ENCODE data around the gene PHLPP1. TPM values are rescaled to one million over a fixed set of nuclear protein-coding genes. Genes with fewer than 3 reads are reported as not detected.

The PHLPP1 gene
- total and polyA plus RNA-seq, 12 donors = 13.8 to 61.6 (median 37.8) TPM

GRCh38 chr18:62876111-62876510, 160.8 kb downstream of the PHLPP1 start:
- H3K36me3 ChIP-seq (replicated peaks in 1 of 2) = no peaks in the 10 kb centered on the region
- intact Hi-C loops (cut with DNase I) = no loop called here
- no peaks in the 10 kb centered on the region for H3K9me3 ChIP-seq (replicated peaks in 1 of 3)
- peaks cover 3 to 23% of the 10 kb centered on the region in 2 donors for H3K4me1 ChIP-seq (replicated peaks in 1 of 2)
- 91 to 96% (median 96%) methylated on average over 4 of the region's 4 CpGs for WGBS, 4 donors
- H3K27me3 ChIP-seq = no peaks in the 10 kb centered on the region
- no peak overlapping the region for H3K27ac ChIP-seq
- DNase-seq = no peak
- H3K4me3 ChIP-seq = no peak overlapping the region
- TF ChIP-seq, protein P1, sequence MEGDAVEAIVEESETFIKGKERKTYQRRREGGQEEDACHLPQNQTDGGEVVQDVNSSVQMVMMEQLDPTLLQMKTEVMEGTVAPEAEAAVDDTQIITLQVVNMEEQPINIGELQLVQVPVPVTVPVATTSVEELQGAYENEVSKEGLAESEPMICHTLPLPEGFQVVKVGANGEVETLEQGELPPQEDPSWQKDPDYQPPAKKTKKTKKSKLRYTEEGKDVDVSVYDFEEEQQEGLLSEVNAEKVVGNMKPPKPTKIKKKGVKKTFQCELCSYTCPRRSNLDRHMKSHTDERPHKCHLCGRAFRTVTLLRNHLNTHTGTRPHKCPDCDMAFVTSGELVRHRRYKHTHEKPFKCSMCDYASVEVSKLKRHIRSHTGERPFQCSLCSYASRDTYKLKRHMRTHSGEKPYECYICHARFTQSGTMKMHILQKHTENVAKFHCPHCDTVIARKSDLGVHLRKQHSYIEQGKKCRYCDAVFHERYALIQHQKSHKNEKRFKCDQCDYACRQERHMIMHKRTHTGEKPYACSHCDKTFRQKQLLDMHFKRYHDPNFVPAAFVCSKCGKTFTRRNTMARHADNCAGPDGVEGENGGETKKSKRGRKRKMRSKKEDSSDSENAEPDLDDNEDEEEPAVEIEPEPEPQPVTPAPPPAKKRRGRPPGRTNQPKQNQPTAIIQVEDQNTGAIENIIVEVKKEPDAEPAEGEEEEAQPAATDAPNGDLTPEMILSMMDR (IDR thresholded peaks at IDR 0.05) = no peak
- no peak for TF ChIP-seq POLR2A (IDR thresholded peaks at IDR 0.05)

GRCh38 chr18:62876828-62877227, 161.5 kb downstream of the PHLPP1 start:
- Histone ChIP-seq H3K27me3 (no peaks in the 10 kb centered on the region), H3K27ac (no peak overlapping the region), H3K9me3 (replicated peaks in 1 of 3) (no peaks in the 10 kb centered on the region), H3K4me3 (no peak overlapping the region), H3K36me3 (replicated peaks in 1 of 2) (no peaks in the 10 kb centered on the region), H3K4me1 (replicated peaks in 1 of 2) (peaks cover 3 to 31% of the 10 kb centered on the region in 2 donors)
- no peak for TF ChIP-seq POLR2A (IDR thresholded peaks at IDR 0.05)
- TF ChIP-seq, protein P1 (IDR thresholded peaks at IDR 0.05) = no peak
- intact Hi-C loops (cut with DNase I) = no loop called here
- no peak for DNase-seq
- 93 to 96% (median 94%) methylated on average over 3 of the region's 3 CpGs for WGBS, 4 donors

GRCh38 chr18:62877411-62878221, 162.3 kb downstream of the PHLPP1 start:
- Histone ChIP-seq H3K4me3 (no peak overlapping the region), H3K27ac (no peak overlapping the region), H3K4me1 (replicated peaks in 1 of 2) (peaks cover 3 to 33% of the 10 kb centered on the region in 2 donors), H3K27me3 (no peaks in the 10 kb centered on the region), H3K9me3 (replicated peaks in 1 of 3) (no peaks in the 10 kb centered on the region), H3K36me3 (replicated peaks in 1 of 2) (no peaks in the 10 kb centered on the region)
- WGBS, 4 donors = 42 to 47% (median 46%) methylated on average over 6 of the region's 6 CpGs
- no peak for DNase-seq
- intact Hi-C loops (cut with DNase I) = no loop called here
- TF ChIP-seq, protein P1 (IDR thresholded peaks at IDR 0.05) = no peak
- no peak for TF ChIP-seq POLR2A (IDR thresholded peaks at IDR 0.05)

GRCh38 chr18:62878305-62878704, 163.0 kb downstream of the PHLPP1 start:
- Histone ChIP-seq H3K27me3 (no peaks in the 10 kb centered on the region), H3K4me3 (no peak overlapping the region), H3K27ac (no peak overlapping the region), H3K4me1 (replicated peaks in 1 of 2) (peaks cover 3 to 33% of the 10 kb centered on the region in 2 donors), H3K9me3 (replicated peaks in 1 of 3) (no peaks in the 10 kb centered on the region), H3K36me3 (replicated peaks in 1 of 2) (no peaks in the 10 kb centered on the region)
- DNase-seq = peak in 1 of 7 donors; percentile 35
- TF ChIP-seq POLR2A (IDR thresholded peaks at IDR 0.05) = no peak
- 64 to 84% (median 75%) methylated on average over 3 of the region's 3 CpGs for WGBS, 4 donors
- intact Hi-C loops (cut with DNase I) = no loop called here

DNA sequence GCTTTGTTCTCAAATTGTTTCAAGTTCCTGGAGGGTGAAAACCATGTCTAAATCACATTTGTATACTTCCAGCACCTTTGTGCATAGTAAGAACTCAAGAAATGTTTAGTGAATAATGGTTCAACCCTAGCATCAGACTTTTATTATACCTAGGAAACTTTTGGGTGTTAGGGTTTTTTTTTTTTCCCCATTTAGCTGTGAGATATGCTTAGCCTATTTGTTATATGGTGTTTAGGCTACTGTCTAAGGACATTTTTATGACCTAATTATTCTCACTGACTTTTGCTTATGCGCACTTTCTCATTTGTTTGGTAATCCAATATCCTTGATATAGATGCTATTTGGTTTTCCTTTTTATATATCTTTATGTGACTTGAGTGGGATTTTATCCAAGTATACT, 164.7 kb downstream of the PHLPP1 start:
- DNase-seq = no peak
- no peaks in the 10 kb centered on the region for H3K36me3 ChIP-seq (replicated peaks in 1 of 2)
- H3K4me3 ChIP-seq = no peak overlapping the region
- WGBS, 4 donors = 100% methylated on average over 1 of the region's 1 CpG
- intact Hi-C loops (cut with DNase I) = no loop called here
- no peaks in the 10 kb centered on the region for H3K27me3 ChIP-seq
- peaks cover 3 to 33% of the 10 kb centered on the region in 2 donors for H3K4me1 ChIP-seq (replicated peaks in 1 of 2)
- no peak for TF ChIP-seq POLR2A (IDR thresholded peaks at IDR 0.05)
- TF ChIP-seq, protein P1 (IDR thresholded peaks at IDR 0.05) = no peak
- no peak overlapping the region for H3K27ac ChIP-seq
- no peaks in the 10 kb centered on the region for H3K9me3 ChIP-seq (replicated peaks in 1 of 3)
